GM18508 (cell line): ENCODE measurements around the gene ABCF1.
A peak's percentile ranks its signal among the peaks of the same experiment; 100 is the strongest.

Source experiments
- ATAC-seq: cut with Tn5 transposase; IDR thresholded peaks from one replicate; pipeline ENCODE4 v1.9.1; 2021; ENCODE audit warnings: moderate number of reproducible peaks; ENCODE audit not compliant: insufficient read depth, unreplicated experiment

Gene ABCF1

DNA sequence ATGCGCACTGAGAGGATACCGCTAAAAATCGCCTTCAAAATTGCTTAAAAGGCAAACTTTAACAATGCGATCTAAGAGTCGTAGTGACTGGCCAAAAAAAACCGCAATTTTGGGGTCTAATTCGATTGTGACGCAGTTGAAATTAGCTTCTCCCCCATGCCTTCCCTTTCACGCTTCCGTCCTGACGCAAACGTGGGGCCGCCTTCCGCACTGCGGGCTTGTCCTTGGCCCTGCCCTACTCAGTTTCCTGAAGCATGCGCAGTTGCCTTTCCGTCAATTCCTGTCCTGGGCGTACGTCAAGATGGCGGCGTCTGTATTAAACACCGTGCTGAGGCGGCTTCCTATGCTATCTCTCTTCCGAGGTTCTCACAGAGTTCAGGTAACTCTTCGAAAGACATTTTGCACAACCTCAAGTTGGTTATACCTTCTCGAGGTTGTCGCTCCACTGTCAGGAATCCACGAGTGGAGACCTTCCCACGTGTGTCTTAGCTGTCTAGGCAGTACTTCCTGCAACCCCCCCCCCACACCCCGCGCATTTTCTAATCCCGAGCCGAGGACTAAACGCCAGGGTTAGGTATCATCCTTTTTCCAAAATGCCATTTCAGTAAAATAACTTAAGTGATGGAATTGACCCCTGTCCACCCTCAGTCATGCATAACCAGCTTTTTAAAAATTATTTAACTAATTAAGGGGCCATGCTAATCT is 46.5 kb downstream of the ABCF1 start, which contains the start of gene MRPS18B:
Gene MRPS18B (plus strand): TSS at position 276 of the 705 bp plus-strand sequence. CDS start 26 bp downstream, at position 302.
- ATAC-seq = peak; percentile 36

GRCh38 chr6:30618270-30618797 is 47.1 kb downstream of the ABCF1 start:
- no peak for ATAC-seq

DNA sequence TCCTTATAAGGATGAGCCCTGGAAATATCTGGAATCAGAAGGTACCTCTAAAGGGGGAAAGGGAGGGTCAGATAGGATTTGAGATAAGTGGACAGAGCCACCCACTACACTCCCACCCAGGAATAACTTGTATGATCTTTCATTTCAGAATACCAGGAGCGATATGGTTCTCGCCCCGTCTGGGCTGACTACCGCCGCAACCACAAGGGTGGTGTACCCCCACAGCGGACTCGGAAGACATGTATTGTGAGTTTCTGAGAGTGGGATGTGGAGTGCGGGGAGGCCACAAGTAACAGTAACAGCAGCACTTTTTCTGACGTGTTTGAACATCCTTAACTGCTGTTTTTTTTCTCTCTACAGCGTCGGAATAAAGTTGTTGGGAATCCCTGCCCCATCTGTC is 48.3 kb downstream of the ABCF1 start:
- no peak for ATAC-seq

DNA sequence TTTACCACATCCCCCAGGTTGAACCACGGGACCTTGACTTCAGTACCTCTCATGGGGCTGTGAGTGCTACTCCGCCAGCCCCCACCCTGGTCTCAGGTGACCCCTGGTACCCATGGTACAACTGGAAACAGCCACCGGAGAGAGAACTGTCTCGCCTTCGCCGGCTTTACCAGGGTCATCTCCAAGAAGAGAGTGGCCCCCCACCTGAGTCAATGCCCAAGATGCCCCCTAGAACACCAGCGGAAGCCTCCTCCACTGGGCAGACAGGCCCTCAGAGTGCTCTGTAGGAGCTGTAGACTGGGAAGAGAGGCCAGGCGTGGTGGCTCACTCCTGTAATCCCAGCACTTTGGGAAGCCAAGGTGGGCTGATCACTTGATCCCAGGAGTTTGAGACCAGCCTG is 54.3 kb downstream of the ABCF1 start:
- ATAC-seq = no peak

GRCh38 chr6:30626484-30627366 is 55.5 kb downstream of the ABCF1 start, which contains the start of gene ATAT1:
ATAT1 (plus strand) TSS chr6:30626874.
- ATAC-seq = no peak

- ATAC-seq = no peak
Measured at GRCh38 chr6:30635834-30636233, 64.6 kb downstream of the ABCF1 start.

GRCh38 chr6:30640481-30640880 is 69.2 kb downstream of the ABCF1 start:
- ATAC-seq = no peak

- ATAC-seq = no peak
Measured at GRCh38 chr6:30641048-30641447, 69.8 kb downstream of the ABCF1 start.
